Activated CD8-positive, alpha-beta T cell treated with anti-CD3 and anti-CD28 coated beads for 36 hours (primary cell): ENCODE measurements around the gene RNU1-4. TPM values are rescaled to one million over a fixed set of nuclear protein-coding genes. Genes with fewer than 3 reads are reported as not detected.
"Not testable (repeated sequence)": the region's sequence is repeated elsewhere in the genome, so short reads cannot be mapped to it uniquely, and the experiment has no call there.

Experiments used
- ATAC-seq: fragments of 200-7000 bp; cut with Tn5 transposase; one replicate; pipeline ENCODE4 v1.10.0; 2021; ENCODE audit warnings: mild to moderate bottlenecking, moderate library complexity
- CTCF ChIA-PET: fragments of 350-600 bp; sonication (Branson Sonifier 250); formaldehyde crosslinking; loops from one replicate; lab custom pipeline; 2021; ENCODE audit warnings: antibody characterized with exemption; lab: Charles Lee
- POLR2A ChIA-PET: fragments of 350-600 bp; sonication (Branson Sonifier 250); formaldehyde crosslinking; loops from one replicate; lab custom pipeline; 2021; ENCODE audit warnings: antibody characterized with exemption; lab: Charles Lee
- DNase-seq: peaks from one replicate; pipeline ENCODE4 v3.0.0-alpha.2; 2020
- H3K27ac Mint-ChIP-seq: one replicate; pipeline ENCODE4 v1.8.0; 2021; ENCODE audit warnings: mild to moderate bottlenecking, mixed read lengths
- H3K27me3 Mint-ChIP-seq: one replicate; pipeline ENCODE4 v1.8.0; 2021; ENCODE audit warnings: mixed read lengths
- H3K36me3 Mint-ChIP-seq: one replicate; pipeline ENCODE4 v1.8.0; 2021; ENCODE audit warnings: low read depth, mixed read lengths
- H3K4me1 Mint-ChIP-seq: one replicate; pipeline ENCODE4 v1.8.0; 2021; ENCODE audit warnings: low read depth, mixed read lengths
- H3K4me3 Mint-ChIP-seq: one replicate; pipeline ENCODE4 v1.8.0; 2021; ENCODE audit warnings: mild to moderate bottlenecking, moderate library complexity, mixed read lengths
- H3K9me3 Mint-ChIP-seq: one replicate; pipeline ENCODE4 v1.8.0; 2021; ENCODE audit warnings: mixed read lengths
- intact Hi-C: fragments of 100-400 bp; cut with micrococcal nuclease; formaldehyde crosslinking; loops from one replicate; pipeline ENCODE4 v1.10.0; 2022
- total RNA-seq, 2 experiments: library from RNA; stranded (reverse); gene quantifications; one replicate each; pipeline ENCODE4 v1.2.3, GENCODE V29; 2021

The RNU1-4 gene
- total RNA-seq, 2 experiments from 2014 or later, result 820 to 1,043 TPM

DNA sequence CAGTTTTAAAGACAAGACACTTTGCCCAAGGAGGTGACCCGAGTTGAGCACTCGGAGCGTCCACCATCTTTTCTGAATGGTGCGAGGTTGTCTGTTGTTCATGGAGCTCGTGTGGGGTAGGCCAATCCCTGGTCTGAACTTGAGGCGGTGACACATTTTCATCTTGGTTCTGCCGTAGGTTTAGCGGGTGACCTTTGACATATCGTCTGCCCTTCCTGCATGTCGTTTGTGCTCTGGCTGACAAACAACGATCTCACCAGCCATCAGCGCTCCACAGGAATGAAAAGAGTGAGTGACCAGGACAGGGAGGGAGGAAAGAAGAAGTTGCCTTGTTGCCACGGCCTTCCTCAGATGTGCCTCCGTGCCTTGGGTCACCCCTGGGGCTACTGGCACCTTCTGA, 34.5 kb downstream of the RNU1-4 start:
- H3K36me3 Mint-ChIP-seq, ATAC-seq, CTCF ChIA-PET, H3K9me3 Mint-ChIP-seq, H3K4me3 Mint-ChIP-seq, DNase-seq, intact Hi-C loops, H3K4me1 Mint-ChIP-seq, H3K27ac Mint-ChIP-seq, POLR2A ChIA-PET: not testable (repeated sequence)
- H3K27me3 Mint-ChIP-seq, result peaks cover 19% of the 10 kb centered on the region

- intact Hi-C loops, DNase-seq, H3K9me3 Mint-ChIP-seq, H3K4me1 Mint-ChIP-seq, H3K4me3 Mint-ChIP-seq, CTCF ChIA-PET, ATAC-seq, H3K27ac Mint-ChIP-seq, H3K36me3 Mint-ChIP-seq, POLR2A ChIA-PET: not testable (repeated sequence)
- H3K27me3 Mint-ChIP-seq, result peaks cover 22% of the 10 kb centered on the region
These were observed 35.0 kb downstream of the RNU1-4 start for GRCh38 chr1:16775290-16775689.

DNA sequence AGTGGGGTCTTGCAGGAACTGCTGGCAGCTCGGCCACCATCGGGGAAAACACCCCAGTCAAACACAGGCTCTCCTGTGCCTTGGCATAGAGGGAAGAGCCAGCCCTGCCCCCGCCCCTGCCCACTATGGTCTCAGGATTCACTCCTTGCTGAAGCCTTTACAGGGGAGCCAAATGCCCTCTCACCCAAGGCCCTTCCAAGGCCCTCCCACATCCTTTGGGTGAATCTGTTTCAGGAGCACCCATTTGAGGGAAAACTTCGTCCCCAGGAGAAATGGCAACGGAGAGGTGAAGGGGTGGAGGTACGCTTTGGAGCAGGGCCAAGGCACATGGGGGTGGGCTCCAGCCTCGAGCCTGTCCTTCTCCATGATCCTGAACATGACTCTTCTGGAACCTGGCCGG, 35.9 kb downstream of the RNU1-4 start:
- H3K36me3 Mint-ChIP-seq, CTCF ChIA-PET, H3K9me3 Mint-ChIP-seq, H3K4me3 Mint-ChIP-seq, POLR2A ChIA-PET, H3K27ac Mint-ChIP-seq, H3K4me1 Mint-ChIP-seq, DNase-seq, intact Hi-C loops, ATAC-seq: not testable (repeated sequence)
- peaks cover 22% of the 10 kb centered on the region for H3K27me3 Mint-ChIP-seq

- CTCF ChIA-PET, H3K4me1 Mint-ChIP-seq: not testable (repeated sequence)
These were observed 36.5 kb downstream of the RNU1-4 start for GRCh38 chr1:16776835-16777234.

DNA sequence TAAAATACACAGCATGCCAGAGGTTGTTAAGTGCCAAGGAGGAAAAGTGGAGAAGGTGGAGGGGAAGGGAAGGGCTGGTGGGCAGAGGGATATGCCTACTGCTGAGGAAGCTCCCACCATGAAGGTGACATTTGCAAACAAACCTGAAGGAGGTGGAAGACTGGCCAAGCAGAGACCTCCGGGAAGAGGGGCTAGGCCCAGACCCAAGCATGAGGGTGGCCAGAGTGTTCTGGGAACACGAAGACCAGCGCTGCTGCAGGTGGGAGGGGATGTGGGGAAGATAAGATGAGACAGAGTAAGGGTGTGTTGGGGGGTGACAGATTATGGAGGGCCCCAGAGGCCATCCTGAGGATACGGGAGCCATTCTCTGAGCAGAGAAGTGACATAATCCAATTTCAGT, 37.5 kb downstream of the RNU1-4 start:
- DNase-seq, H3K4me3 Mint-ChIP-seq, POLR2A ChIA-PET, H3K4me1 Mint-ChIP-seq, intact Hi-C loops, H3K27ac Mint-ChIP-seq, H3K36me3 Mint-ChIP-seq, ATAC-seq, H3K9me3 Mint-ChIP-seq, CTCF ChIA-PET: not testable (repeated sequence)
- H3K27me3 Mint-ChIP-seq, result peaks cover 21% of the 10 kb centered on the region

More at GRCh38 chr1:16776835-16777234, 36.5 kb downstream of the RNU1-4 start:
- POLR2A ChIA-PET, DNase-seq, H3K4me3 Mint-ChIP-seq, H3K9me3 Mint-ChIP-seq, intact Hi-C loops, ATAC-seq, H3K27ac Mint-ChIP-seq, H3K36me3 Mint-ChIP-seq: not testable (repeated sequence)
- H3K27me3 Mint-ChIP-seq, result peaks cover 22% of the 10 kb centered on the region

GRCh38 chr1:16779525-16779924, 39.2 kb downstream of the RNU1-4 start:
- ATAC-seq, H3K27ac Mint-ChIP-seq, CTCF ChIA-PET, intact Hi-C loops, POLR2A ChIA-PET, H3K36me3 Mint-ChIP-seq, H3K9me3 Mint-ChIP-seq, H3K4me3 Mint-ChIP-seq, H3K4me1 Mint-ChIP-seq, DNase-seq: not testable (repeated sequence)
- H3K27me3 Mint-ChIP-seq, result peaks cover 17% of the 10 kb centered on the region

DNA sequence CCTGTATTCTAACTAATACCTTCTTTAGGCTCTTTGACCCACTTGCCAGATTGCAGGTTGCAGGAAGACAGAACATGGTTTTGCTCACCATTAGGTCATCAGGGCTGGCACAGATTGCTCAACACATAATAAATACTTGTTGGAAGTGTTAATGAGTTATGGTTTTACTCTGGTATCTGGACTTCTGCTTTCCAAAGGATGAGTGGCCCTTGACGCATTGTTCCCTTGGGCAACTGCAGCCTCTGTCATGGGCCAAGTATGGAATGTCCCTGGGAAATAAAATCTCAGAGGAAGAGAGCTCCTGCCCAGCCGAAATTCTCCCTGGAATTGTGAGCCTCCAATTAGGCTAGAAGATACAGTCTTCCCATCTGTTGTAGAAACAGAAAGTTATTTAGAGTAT, 40.7 kb downstream of the RNU1-4 start:
- H3K36me3 Mint-ChIP-seq, H3K9me3 Mint-ChIP-seq, H3K27ac Mint-ChIP-seq, H3K4me1 Mint-ChIP-seq, CTCF ChIA-PET, ATAC-seq, H3K4me3 Mint-ChIP-seq, POLR2A ChIA-PET, intact Hi-C loops, DNase-seq: not testable (repeated sequence)
- H3K27me3 Mint-ChIP-seq, result peaks cover 17% of the 10 kb centered on the region

DNA sequence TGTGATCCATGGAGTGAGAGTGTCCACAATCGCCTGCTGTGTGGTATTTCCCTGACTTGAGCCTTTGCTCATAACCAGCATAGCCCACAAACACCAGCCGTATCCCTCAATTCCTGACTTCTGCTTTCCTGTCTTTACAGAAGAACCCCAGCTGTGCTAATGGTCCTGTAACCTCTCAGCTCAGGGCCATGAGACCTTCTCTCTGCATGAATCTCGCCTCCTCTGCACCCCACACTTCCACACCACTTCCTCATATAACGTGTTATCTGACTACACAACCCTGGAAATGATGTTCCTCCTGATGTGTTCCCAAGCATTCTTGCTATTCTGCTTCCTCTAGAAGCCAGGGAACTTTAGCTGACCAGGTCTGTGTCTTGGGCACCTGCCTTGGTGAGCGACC, 41.3 kb downstream of the RNU1-4 start:
- H3K36me3 Mint-ChIP-seq, POLR2A ChIA-PET, intact Hi-C loops, H3K27ac Mint-ChIP-seq, H3K4me1 Mint-ChIP-seq, H3K4me3 Mint-ChIP-seq, H3K9me3 Mint-ChIP-seq, CTCF ChIA-PET, ATAC-seq, DNase-seq: not testable (repeated sequence)
- H3K27me3 Mint-ChIP-seq, result peaks cover 17% of the 10 kb centered on the region

GRCh38 chr1:16784955-16785354, 44.6 kb downstream of the RNU1-4 start:
- CTCF ChIA-PET, ATAC-seq, H3K27ac Mint-ChIP-seq: not testable (repeated sequence)

DNA sequence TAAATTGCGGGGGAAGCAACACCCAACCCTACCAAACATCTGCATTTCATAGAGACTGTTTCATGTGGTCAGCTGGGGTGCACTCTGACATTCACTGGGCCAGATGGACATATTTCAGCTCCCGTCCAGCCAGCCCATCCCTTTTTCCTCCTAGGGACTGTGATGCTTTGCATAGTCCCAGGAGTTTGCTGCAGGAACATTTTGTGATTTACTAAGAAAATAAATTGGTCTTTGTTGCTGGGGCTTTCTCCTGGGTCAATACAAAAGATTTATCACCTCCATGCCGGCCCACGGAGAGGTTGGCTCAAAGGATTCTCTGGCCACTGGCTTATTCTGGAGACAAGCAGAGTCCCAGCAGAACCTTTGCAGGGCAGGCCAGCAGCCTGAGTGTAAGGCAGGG, 46.0 kb downstream of the RNU1-4 start:
- not testable (repeated sequence) for H3K36me3 Mint-ChIP-seq

More at GRCh38 chr1:16784955-16785354, 44.6 kb downstream of the RNU1-4 start:
- POLR2A ChIA-PET, H3K4me3 Mint-ChIP-seq, DNase-seq, H3K9me3 Mint-ChIP-seq, intact Hi-C loops, H3K36me3 Mint-ChIP-seq, H3K27me3 Mint-ChIP-seq, H3K4me1 Mint-ChIP-seq: not testable (repeated sequence)

DNA sequence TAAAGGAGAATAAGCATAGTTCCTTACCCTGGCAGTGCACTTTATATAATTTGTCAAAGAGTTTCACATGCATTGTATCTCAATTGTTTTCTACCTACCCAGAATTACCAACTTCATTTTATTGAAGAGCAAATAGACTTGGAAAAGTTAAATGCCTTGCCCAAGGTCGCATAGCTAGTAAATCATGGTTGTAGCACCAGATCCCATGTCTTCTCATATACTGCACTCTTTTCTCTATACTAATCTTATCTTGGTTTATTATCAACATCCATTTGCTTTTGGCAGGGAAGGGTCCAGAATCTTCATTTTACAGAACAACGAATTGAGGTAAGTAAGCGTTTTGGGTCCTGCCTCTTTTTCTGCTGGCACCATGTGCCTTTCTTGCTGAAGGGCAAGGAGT, 46.9 kb downstream of the RNU1-4 start:
- H3K9me3 Mint-ChIP-seq, H3K27ac Mint-ChIP-seq, ATAC-seq, POLR2A ChIA-PET, H3K4me3 Mint-ChIP-seq, intact Hi-C loops, H3K4me1 Mint-ChIP-seq, DNase-seq, CTCF ChIA-PET, H3K36me3 Mint-ChIP-seq, H3K27me3 Mint-ChIP-seq: not testable (repeated sequence)

More for the DNA sequence above, 46.0 kb downstream of the RNU1-4 start:
- H3K4me1 Mint-ChIP-seq, H3K9me3 Mint-ChIP-seq, POLR2A ChIA-PET, H3K27me3 Mint-ChIP-seq, H3K4me3 Mint-ChIP-seq, DNase-seq, CTCF ChIA-PET, H3K27ac Mint-ChIP-seq, ATAC-seq, intact Hi-C loops: not testable (repeated sequence)

DNA sequence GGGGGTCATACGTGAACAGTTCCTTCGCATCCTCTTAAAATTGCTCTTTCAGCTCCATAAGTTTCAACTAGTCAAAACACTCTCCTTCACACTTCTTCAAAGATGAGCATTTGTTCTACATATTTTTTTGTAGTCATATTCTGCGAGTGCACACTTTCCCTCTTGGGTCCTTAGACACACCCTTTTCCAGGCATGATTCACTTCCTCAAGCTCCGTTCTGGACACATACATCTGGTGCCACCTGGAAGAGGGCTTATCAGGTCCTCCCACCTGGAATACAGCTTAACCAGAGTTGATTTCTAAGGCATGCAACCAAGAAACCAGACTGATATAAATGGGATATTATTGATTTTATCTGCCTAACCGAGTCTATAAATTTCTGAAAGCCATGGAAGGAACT, 47.4 kb downstream of the RNU1-4 start:
- H3K4me1 Mint-ChIP-seq, DNase-seq, intact Hi-C loops, H3K9me3 Mint-ChIP-seq, H3K27ac Mint-ChIP-seq, POLR2A ChIA-PET, ATAC-seq, H3K27me3 Mint-ChIP-seq, CTCF ChIA-PET, H3K4me3 Mint-ChIP-seq, H3K36me3 Mint-ChIP-seq: not testable (repeated sequence)
